Bone marrow (tissue), 2 donors: ENCODE measurements around the gene TNFRSF25.

Experiments used
- DNase-seq, 2 donors: peaks; one replicate each; lab custom pipeline; 2025; lab: John Stamatoyannopoulos, UW

Gene TNFRSF25, protein sequence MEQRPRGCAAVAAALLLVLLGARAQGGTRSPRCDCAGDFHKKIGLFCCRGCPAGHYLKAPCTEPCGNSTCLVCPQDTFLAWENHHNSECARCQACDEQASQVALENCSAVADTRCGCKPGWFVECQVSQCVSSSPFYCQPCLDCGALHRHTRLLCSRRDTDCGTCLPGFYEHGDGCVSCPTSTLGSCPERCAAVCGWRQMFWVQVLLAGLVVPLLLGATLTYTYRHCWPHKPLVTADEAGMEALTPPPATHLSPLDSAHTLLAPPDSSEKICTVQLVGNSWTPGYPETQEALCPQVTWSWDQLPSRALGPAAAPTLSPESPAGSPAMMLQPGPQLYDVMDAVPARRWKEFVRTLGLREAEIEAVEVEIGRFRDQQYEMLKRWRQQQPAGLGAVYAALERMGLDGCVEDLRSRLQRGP

DNA sequence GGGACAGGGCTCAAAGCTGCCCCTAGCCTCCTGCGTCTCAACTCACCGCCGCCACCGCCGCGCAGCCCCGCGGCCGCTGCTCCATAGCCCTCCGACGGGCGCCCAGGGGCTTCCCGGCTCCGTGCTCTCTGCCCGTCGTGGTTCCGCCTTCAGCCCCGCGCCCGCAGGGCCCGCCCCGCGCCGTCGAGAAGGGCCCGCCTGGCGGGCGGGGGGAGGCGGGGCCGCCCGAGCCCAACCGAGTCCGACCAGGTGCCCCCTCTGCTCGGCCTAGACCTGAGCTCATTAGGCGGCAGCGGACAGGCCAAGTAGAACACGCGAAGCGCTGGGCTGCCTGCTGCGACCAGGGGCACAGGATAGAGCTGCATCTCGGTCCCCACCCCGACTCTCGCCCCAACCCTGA lies at the start of gene TNFRSF25:
Gene TNFRSF25, minus strand, starts transcription at position 151 of the 400 bp plus-strand sequence. Its CDS starts 66 bp downstream, at position 85.
- DNase-seq, result no peak

DNA sequence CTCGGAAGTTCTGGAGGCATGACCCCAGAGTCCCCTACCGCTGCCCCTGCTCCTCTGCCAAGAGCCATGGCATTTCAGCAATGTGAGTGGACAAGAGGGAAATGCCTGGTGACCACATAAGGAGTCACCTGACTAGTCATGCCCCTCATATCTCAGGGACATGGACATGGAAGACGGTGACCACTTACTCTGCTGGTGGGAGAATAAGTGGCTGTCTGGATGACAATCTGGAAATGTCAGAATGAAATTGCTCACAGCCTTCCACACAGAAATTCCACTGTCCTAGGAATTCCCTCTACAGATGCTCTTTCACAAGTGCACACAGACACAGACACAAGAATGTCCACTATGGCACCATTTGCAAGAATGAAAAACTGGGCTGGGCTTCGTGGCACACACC lies 49.8 kb upstream of the TNFRSF25 start:
- DNase-seq, result no peak

DNA sequence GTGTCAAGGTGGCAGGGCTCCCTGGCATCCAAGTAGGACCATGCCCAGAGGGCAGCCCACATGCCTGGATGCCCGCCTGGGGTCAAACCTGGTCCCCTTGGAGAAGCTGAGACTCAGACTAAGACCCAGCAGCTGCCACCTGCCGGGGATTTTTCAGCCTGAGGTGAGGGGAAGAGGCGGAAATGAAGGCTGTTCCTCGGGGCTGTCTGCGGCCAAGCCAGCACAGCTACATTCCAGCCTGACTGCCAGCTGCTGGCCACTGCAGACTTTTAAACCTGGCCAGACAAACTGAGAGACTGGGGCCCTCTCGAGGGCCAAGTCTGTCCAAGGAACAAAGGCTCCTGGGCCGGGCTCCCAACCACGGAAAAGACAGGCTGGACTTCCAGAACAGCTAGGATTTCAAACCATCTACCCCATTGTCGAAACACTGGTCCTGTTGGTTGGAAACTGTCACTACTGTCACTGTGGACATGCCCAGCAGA lies 47.4 kb upstream of the TNFRSF25 start:
- no peak for DNase-seq

DNA sequence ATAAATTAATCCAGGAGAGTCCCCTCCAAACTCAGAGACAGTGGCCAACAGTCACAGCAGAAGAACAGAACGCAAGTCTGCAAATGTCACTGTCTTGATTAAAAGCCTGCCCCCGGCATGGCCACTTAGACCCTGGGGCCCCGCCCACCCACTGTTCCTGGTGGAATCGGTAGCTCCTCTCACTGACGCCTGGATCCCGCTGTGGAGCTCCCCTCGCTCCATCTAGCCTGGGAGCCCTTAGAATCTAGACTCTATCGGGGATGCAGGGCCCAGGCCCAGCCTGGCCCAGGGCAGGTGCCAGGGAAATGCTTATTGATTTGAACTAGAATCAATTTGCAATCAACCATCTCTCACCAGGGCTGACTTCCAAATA lies 46.9 kb upstream of the TNFRSF25 start:
- no peak for DNase-seq

- no peak for DNase-seq
Observed at GRCh38 chr1:6512245-6512907, 46.4 kb upstream of the TNFRSF25 start.

GRCh38 chr1:6511561-6512244 lies 45.7 kb upstream of the TNFRSF25 start:
- DNase-seq, result no peak

GRCh38 chr1:6511056-6511455 lies 45.1 kb upstream of the TNFRSF25 start:
- no peak for DNase-seq

GRCh38 chr1:6510493-6510892 lies 44.5 kb upstream of the TNFRSF25 start:
- DNase-seq, result no peak

DNA sequence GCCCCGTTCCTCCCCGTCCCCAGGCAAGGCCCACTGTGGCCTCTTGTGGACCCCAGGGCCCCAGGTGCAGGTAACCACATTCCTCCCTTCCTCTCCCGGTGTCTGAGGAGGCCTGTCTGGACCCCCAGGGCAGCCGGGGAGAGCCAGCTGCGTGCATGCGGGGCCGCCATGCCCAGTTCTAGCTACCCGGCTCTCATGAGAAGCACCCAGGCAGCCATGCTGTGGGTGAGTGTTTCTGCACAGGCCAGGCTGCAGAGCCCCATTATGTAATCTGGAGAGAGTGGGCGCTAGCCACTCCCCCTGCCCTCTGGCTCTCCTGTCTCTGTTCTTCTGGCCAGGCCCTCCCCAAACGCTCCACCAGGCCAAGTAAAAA lies 43.9 kb upstream of the TNFRSF25 start:
- no peak for DNase-seq

DNA sequence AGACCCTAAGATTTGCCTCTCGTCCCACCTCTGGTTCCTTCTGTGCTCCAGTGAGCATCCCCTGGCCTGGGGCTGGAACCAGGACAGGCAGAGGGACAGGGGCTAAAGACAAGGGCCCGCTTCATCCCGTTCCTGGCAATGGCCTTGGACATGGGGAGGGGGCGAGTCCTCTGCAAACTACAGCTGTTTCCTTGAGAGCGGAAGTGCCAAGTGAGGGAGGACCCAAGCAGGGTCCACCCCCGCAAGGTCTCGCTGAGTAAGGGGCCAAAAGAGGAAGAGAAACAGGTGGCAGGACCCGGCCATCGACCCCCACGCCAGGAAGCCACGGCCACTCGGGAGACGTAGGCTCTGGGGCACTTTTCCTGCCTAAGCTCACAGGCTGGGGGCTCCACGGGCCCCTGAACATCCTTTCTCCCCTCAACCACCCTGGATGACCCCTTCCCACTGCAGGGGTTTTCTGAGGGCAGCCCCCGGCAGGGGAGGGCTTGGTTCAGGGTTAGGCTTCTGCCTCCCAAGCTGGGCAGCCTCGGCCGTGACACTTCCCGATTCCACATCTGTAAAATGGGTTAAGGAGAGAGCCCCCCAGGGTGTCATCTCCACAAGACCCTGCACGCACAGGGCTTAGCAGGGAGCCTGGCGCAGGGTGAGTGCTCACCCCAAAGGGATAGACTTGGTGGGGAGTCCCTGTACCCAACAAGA lies 43.4 kb upstream of the TNFRSF25 start:
- DNase-seq, result peak in 1 of 2 donors; percentile 55

GRCh38 chr1:6508816-6509189 lies 42.8 kb upstream of the TNFRSF25 start:
- DNase-seq, result no peak

- no peak for DNase-seq
Observed at GRCh38 chr1:6508154-6508815, 42.3 kb upstream of the TNFRSF25 start.

GRCh38 chr1:6507461-6507911 lies 41.5 kb upstream of the TNFRSF25 start:
- no peak for DNase-seq

- DNase-seq, result no peak
Observed at GRCh38 chr1:6507037-6507428, 41.1 kb upstream of the TNFRSF25 start.

DNA sequence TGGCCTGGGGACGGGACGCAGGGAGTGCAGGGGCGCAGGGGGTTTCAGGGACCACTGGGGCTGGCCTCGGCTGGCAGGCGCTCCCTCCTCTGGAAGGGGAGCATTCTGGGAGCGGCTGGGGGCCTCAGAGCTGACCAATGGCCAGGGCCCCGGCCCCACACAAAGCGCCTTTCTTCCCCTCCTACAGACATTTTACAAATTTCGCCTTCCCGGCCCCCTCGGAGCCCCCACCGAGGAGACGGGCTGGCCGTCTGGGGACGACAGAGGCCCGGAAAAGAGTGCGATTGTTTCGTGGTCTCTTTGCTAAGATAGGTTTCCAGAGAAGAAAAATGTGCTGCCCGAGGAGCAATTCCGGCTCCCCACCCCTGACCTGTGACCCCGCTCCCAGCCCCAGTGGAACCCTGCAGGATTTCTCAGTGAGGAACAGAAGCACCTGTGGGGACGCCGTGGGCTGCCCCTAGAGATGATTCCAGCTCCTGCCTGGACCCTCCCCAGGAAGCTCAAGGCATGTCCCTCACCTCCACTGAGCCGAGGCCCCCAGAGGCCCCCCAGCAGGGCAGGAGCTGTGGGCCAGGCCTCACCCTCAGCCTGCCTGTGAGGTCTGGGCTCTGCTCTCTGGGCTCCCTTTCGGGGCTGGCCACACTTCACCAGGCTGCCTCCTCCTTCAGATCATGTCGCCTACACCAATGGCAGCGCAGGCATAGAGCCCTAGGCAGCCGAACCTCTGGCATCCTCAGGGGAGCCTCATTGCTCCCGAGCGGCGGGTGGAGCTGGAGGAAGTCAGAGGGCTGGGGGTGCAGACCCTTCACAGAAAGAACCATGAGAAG lies 40.5 kb upstream of the TNFRSF25 start:
- no peak for DNase-seq

DNA sequence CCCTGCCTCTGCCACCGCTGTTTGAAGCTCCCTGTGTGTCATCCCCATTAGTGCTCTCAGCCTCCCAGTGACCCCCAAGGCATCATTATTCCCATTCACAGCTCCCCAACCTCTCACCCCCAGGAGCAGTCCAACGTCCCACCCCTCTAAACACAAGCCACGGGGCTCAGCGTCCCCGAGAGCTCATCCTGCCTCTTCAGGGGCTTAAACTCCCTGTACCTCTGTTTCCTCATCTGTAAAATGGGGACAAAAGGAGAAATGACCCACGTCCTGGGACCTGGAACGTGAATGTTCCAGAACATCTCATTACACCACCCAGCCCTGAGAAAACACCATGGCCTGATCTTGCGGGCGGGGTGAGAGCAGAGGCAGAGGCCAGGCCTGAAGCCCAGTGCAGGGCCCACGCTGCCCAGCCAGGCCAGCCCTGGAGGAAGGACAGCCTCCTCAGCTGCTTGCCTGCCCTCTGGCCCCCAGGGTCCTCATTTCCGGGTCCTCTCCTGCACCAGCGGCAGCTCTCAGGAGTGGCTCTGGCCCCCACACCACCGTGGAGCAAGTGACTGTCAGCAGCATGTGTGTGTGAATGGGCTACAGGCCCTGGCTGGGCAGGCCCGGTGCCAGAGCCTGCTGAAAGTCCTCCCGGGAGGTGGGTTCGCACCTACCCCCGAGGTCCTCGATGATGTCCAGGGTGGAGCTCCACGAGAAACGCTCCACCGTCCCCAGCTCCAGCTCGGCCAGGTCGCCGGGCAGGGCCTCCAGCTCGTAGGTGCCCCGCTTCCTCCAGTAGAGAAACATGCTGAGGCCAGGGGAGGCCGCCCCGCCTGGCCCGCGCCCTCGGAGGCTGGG lies 39.6 kb upstream of the TNFRSF25 start:
- DNase-seq, result no peak

GRCh38 chr1:6504887-6505286 lies 38.9 kb upstream of the TNFRSF25 start:
- DNase-seq, result no peak

DNA sequence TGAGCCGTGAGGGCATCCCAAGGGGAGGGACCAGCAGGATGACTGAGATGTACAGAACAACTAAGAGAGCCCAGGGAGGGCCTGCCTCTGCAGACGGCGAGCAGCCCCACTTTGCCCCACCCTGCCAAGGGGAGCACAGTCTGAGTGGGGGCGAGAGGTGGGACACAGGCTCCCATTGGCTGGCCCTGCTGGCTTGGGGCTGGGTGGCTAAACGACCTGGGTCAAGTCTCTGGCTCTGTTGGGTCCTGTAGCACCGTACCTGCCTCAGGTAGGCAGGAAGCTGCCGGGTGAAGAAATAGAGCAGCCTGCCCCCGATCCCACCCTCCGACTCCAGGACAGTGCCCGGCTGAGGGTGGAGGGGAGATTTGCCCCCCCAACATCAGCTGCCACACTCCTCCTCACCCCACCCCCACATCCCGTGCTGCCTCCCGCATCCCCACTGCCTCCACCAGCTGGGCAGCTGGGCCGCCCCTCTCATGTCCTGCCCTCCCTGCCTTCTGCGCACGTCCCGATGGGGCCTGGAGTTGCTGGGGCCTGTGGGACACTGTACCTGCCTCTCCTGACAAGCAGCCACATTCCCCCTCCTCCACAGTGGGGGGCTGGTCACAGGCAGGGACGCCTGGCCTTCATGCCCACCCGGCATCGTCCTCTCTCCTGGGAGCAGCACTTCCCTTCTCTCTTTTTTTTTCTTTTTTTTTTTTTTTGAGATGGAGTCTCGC lies 38.1 kb upstream of the TNFRSF25 start:
- no peak for DNase-seq
